Naive thymus-derived CD8-positive, alpha-beta T cell (primary cell): ENCODE data around the gene SMAD5. TPM values are rescaled to one million over a fixed set of nuclear protein-coding genes. Genes with fewer than 3 reads are reported as not detected.

Experiments used
- ATAC-seq, 2 donors: fragments of 150-1000 bp; cut with Tn5 transposase in 1 of 2; sonication (Bioruptor Pico), chemical (Tn5 transposase) in 1 of 2; 1 replicate in 1 of 2; 2 replicates in 1 of 2; pipeline ENCODE4 v1.10.0; 2021; ENCODE audit warnings: mild to moderate bottlenecking in 2 of 2, moderate library complexity in 2 of 2
- POLR2A ChIA-PET: fragments of 350-600 bp; sonication (Branson Sonifier 250); formaldehyde crosslinking; loops from one replicate; lab custom pipeline; 2021; ENCODE audit warnings: antibody characterized with exemption; lab: Charles Lee
- DNase-seq, 10 donors: peaks; one replicate each; pipeline versions ENCODE4 v3.0.0 to v3.0.0-alpha.2; 2020 to 2022
- H3K27ac Mint-ChIP-seq, 10 donors: one replicate each; pipeline ENCODE4 v1.8.0; 2020 to 2022; ENCODE audit warnings: mild to moderate bottlenecking in 10 of 10, mixed read lengths in 10 of 10, moderate library complexity in 4 of 10, inconsistent platforms in 1 of 10
- H3K27me3 Mint-ChIP-seq, 5 donors: one replicate each; pipeline ENCODE4 v1.8.0; 2021 to 2022; ENCODE audit warnings: mixed read lengths in 5 of 5
- H3K36me3 Mint-ChIP-seq, 3 donors: one replicate each; pipeline ENCODE4 v1.8.0; 2020 to 2022; ENCODE audit warnings: mixed read lengths in 3 of 3, mild to moderate bottlenecking in 2 of 3, inconsistent platforms in 1 of 3
- H3K4me1 Mint-ChIP-seq, 4 donors: one replicate each; pipeline ENCODE4 v1.8.0; 2021 to 2022; ENCODE audit warnings: mixed read lengths in 4 of 4
- H3K4me3 Mint-ChIP-seq, 10 donors: one replicate each; pipeline ENCODE4 v1.8.0; 2020 to 2022; ENCODE audit warnings: mild to moderate bottlenecking in 10 of 10, mixed read lengths in 10 of 10, moderate library complexity in 6 of 10, inconsistent platforms in 1 of 10
- H3K9me3 Mint-ChIP-seq, 9 donors: one replicate each; pipeline ENCODE4 v1.8.0; 2020 to 2022; ENCODE audit warnings: mixed read lengths in 9 of 9, mild to moderate bottlenecking in 3 of 9, inconsistent platforms in 1 of 9, moderate library complexity in 1 of 9
- polyA plus RNA-seq, 3 donors: library from polyadenylated mRNA; unstranded; fragments of 300-500 nt; fragmentation: Illumina TruSeq; gene quantifications; one replicate each; pipeline ENCODE4 v1.2.3, GENCODE V29; 2021
- total RNA-seq, 8 experiments: library from RNA in 2 of 8; stranded (reverse) in 2 of 8; gene quantifications; one replicate each; pipeline ENCODE4 v1.2.3 and lab custom pipeline; 2021 to 2026

SMAD5 gene
- total and polyA plus RNA-seq, 5 experiments from 2014 or later = 10.8 to 21.5 (median 17.2) TPM

GRCh38 chr5:136174021-136174659 is 41.5 kb downstream of the SMAD5 start:
- Mint-ChIP-seq H3K27me3 (no peaks in the 10 kb centered on the region), H3K9me3 (no peaks in the 10 kb centered on the region), H3K4me1 (no peaks in the 10 kb centered on the region), H3K27ac (no peak overlapping the region), H3K36me3 (peaks cover 4 to 51% (median 8%) of the 10 kb centered on the region in 3 donors), H3K4me3 (no peak overlapping the region)
- POLR2A ChIA-PET = no interaction called here
- ATAC-seq = no peak
- DNase-seq = no peak

GRCh38 chr5:136182618-136183017 is 50.0 kb downstream of the SMAD5 start:
- Mint-ChIP-seq H3K36me3 (peaks cover 0 to 23% (median 16%) of the 10 kb centered on the region in 3 donors), H3K4me3 (no peak overlapping the region), H3K9me3 (peaks cover 0 to 6% (median 0%) of the 10 kb centered on the region in 9 donors), H3K27me3 (no peaks in the 10 kb centered on the region), H3K4me1 (peaks cover 0 to 2% (median 0%) of the 10 kb centered on the region in 4 donors), H3K27ac (no peak overlapping the region)
- no peak for ATAC-seq
- no peak for DNase-seq
- POLR2A ChIA-PET = no interaction called here

GRCh38 chr5:136185974-136186665 is 53.5 kb downstream of the SMAD5 start:
- peaks cover 0 to 11% (median 0%) of the 10 kb centered on the region in 9 donors for H3K9me3 Mint-ChIP-seq
- no peak for ATAC-seq
- peaks cover 0 to 2% (median 0%) of the 10 kb centered on the region in 4 donors for H3K4me1 Mint-ChIP-seq
- H3K27me3 Mint-ChIP-seq = peaks cover 2 to 7% (median 4%) of the 10 kb centered on the region in 5 donors
- H3K27ac Mint-ChIP-seq = no peak overlapping the region
- DNase-seq = no peak
- peaks cover 0 to 15% (median 7%) of the 10 kb centered on the region in 3 donors for H3K36me3 Mint-ChIP-seq
- no peak overlapping the region for H3K4me3 Mint-ChIP-seq
- POLR2A ChIA-PET = no interaction called here

DNA sequence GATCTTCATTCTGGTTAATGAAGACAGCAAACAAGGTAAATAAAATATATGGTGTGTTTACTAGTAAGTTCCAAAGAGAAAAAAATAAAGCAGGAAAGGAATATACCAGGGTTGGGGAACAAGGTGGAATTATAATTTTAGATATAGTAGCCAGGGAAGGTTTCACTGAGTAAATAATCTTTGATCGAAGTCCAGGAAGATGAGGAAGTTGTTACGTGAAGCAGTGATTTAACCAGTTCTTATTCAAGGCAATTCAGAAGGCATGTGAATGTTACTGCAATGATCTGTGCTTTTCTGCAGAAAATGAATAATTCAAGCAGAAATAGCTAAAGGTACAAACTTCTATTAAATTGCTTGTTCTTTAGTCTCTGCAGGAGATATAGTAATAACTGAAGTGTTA is 54.2 kb downstream of the SMAD5 start:
- peaks cover 0 to 15% (median 7%) of the 10 kb centered on the region in 3 donors for H3K36me3 Mint-ChIP-seq
- no peak overlapping the region for H3K4me3 Mint-ChIP-seq

DNA sequence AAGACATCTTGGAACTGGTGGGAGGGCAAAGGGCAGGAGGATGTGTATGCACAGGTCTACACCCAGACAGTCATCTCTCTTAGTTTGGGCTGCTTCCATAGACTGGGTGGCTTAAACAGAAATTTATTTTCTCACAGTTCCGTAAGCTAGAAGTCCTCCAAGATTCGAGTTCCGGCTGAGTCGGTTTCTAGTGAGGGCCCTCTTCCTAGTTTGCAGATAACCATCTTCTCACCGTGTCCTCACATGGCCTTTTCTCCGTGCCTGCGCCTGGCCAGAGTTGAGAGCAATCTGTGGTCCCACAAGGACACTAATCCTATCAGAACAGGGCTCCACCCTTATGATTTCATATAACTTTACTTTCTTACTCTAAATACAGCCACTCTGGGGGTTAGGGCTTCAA is 56.2 kb downstream of the SMAD5 start:
- no peak for ATAC-seq
- POLR2A ChIA-PET = no interaction called here
- H3K27me3 Mint-ChIP-seq = peaks cover 9 to 24% (median 17%) of the 10 kb centered on the region in 5 donors

More for the DNA sequence above, 54.2 kb downstream of the SMAD5 start:
- Mint-ChIP-seq H3K9me3 (peaks cover 0 to 11% (median 0%) of the 10 kb centered on the region in 9 donors), H3K4me1 (peaks cover 0 to 3% (median 0%) of the 10 kb centered on the region in 4 donors), H3K27ac (peak overlapping the region in 1 of 10 donors; percentile 0), H3K27me3 (peaks cover 8 to 12% (median 11%) of the 10 kb centered on the region in 5 donors)
- ATAC-seq (no peak), DNase-seq (no peak)
- POLR2A ChIA-PET = no interaction called here

DNA sequence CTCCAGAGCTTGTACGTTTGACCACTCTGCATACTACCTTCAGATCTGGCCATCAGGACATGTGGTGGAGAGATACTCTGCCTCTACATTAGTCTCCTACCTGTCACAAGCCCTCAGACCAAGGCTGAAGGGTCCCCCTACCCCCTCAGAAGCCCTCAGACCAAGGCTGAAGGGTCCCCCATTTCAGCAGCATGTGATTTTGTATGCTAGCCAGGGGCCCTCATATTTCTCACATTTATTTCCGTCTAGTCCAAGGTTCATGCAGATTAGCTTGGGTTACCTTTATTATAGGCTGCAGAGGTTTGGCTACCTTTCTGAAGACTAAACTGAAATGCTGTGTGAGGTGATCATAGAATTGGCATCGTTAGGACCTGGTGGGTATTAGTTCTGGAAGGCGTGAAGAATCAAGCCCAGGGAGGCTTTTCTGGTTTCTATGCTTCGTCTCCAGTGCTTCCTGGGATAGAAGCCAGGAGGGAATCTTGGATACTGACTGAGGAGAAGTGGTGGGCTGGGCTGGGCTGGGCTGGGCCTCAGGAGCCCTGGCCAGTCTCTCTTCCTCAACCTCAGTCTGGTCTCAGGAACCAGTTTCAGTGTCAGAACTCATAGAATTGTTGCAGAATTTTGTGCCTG is 57.6 kb downstream of the SMAD5 start:
- H3K4me3 Mint-ChIP-seq = no peak overlapping the region
- DNase-seq = no peak
- POLR2A ChIA-PET = no interaction called here
- H3K9me3 Mint-ChIP-seq = peaks cover 0 to 11% (median 0%) of the 10 kb centered on the region in 9 donors
- peaks cover 0 to 6% (median 2%) of the 10 kb centered on the region in 4 donors for H3K4me1 Mint-ChIP-seq
- ATAC-seq = no peak
- peaks cover 14 to 37% (median 30%) of the 10 kb centered on the region in 5 donors for H3K27me3 Mint-ChIP-seq
- no peak overlapping the region for H3K27ac Mint-ChIP-seq
- H3K36me3 Mint-ChIP-seq = peaks cover 0 to 15% (median 7%) of the 10 kb centered on the region in 3 donors

More for the DNA sequence above, 56.2 kb downstream of the SMAD5 start:
- Mint-ChIP-seq H3K36me3 (peaks cover 0 to 15% (median 7%) of the 10 kb centered on the region in 3 donors), H3K27ac (no peak overlapping the region), H3K9me3 (peaks cover 0 to 11% (median 0%) of the 10 kb centered on the region in 9 donors), H3K4me3 (no peak overlapping the region), H3K4me1 (peaks cover 0 to 6% (median 2%) of the 10 kb centered on the region in 4 donors)
- DNase-seq = no peak

- Mint-ChIP-seq H3K4me3 (no peak overlapping the region), H3K27me3 (peaks cover 15 to 44% (median 35%) of the 10 kb centered on the region in 5 donors), H3K36me3 (peaks cover 0 to 15% (median 7%) of the 10 kb centered on the region in 3 donors), H3K9me3 (peaks cover 0 to 11% (median 0%) of the 10 kb centered on the region in 9 donors), H3K27ac (no peak overlapping the region), H3K4me1 (peaks cover 0 to 6% (median 2%) of the 10 kb centered on the region in 4 donors)
- DNase-seq (no peak), ATAC-seq (no peak)
- POLR2A ChIA-PET = no interaction called here
Observed at GRCh38 chr5:136190904-136191303, 58.3 kb downstream of the SMAD5 start.

DNA sequence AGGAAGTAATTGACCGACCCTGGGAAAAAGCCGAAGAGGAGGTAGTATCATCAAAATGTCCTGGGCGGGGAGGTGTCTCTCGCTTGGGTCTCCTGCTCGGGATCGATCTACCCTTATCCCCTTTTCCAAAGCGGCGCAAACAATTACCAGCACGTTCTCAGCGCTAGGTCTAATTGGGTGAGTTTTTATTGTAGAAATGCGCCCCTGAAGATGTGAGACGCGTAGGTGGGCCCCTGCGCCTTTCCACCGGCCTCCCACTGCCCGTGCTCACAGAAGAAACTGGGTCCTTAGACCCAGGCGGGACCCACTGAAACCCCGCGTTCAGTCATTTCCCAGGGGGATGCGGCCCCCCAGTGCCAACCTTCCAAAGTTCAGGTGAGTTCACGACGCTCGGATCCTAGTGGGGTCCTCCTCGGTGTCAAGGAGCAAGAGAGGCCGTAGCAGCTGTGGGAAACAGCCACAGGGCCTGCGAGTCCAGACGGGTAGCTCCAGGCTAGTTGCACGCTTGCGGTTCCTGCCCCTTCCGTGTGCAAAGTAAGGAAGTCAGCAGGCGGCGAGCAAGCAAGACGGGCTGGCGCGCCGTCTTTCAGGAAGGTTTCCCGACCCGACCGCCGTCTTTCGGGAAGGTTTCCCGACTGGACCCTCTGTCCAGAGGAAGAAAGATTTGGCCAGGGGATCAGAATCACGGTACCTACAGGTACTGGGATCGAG is 58.8 kb downstream of the SMAD5 start:
- Mint-ChIP-seq H3K27ac (no peak overlapping the region), H3K27me3 (peaks cover 15 to 49% (median 40%) of the 10 kb centered on the region in 5 donors), H3K9me3 (peaks cover 0 to 11% (median 0%) of the 10 kb centered on the region in 9 donors), H3K4me3 (no peak overlapping the region), H3K36me3 (peaks cover 0 to 12% (median 4%) of the 10 kb centered on the region in 3 donors), H3K4me1 (peaks cover 0 to 6% (median 2%) of the 10 kb centered on the region in 4 donors)
- DNase-seq (no peak), ATAC-seq (no peak)
- POLR2A ChIA-PET = no interaction called here

DNA sequence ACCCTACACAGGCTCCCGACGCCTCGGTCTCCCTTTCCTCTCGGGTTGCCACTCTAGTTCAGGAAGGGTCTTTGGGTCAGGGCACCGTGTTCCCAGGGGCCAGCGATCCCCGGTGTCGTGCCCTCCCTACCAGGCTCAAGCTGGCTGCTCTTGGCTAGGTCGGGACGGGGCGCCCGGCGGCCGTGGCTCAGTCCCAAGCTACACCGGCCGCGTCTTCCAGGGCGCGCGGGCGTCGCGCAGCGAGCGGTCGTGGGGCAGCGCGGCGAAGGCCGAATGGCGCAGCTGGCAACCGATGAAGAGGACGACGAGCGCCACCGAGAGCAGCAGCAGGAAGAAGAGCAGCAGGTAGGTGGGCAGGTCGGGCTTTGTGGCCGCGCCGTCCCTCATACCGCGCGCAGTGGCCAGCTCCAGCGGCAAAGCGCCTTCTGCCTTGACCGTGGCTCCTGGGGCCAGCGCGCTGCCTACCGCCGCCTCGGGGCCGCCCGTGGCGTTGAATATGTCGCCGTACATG is 59.4 kb downstream of the SMAD5 start:
- H3K36me3 Mint-ChIP-seq = peaks cover 0 to 8% (median 0%) of the 10 kb centered on the region in 3 donors
- POLR2A ChIA-PET = no interaction called here
- peaks cover 15 to 54% (median 45%) of the 10 kb centered on the region in 5 donors for H3K27me3 Mint-ChIP-seq
- peaks cover 0 to 11% (median 0%) of the 10 kb centered on the region in 9 donors for H3K9me3 Mint-ChIP-seq
- H3K4me1 Mint-ChIP-seq = peaks cover 0 to 6% (median 2%) of the 10 kb centered on the region in 4 donors
- no peak for DNase-seq
- no peak for ATAC-seq
- H3K4me3 Mint-ChIP-seq = no peak overlapping the region
- H3K27ac Mint-ChIP-seq = no peak overlapping the region

GRCh38 chr5:136192526-136193321 is 60.1 kb downstream of the SMAD5 start, which contains the start of gene SMIM32:
Gene SMIM32, minus strand, starts transcription at chr5:136193162. Its CDS starts 638 bp downstream, at chr5:136192524.
- ATAC-seq = no peak

DNA sequence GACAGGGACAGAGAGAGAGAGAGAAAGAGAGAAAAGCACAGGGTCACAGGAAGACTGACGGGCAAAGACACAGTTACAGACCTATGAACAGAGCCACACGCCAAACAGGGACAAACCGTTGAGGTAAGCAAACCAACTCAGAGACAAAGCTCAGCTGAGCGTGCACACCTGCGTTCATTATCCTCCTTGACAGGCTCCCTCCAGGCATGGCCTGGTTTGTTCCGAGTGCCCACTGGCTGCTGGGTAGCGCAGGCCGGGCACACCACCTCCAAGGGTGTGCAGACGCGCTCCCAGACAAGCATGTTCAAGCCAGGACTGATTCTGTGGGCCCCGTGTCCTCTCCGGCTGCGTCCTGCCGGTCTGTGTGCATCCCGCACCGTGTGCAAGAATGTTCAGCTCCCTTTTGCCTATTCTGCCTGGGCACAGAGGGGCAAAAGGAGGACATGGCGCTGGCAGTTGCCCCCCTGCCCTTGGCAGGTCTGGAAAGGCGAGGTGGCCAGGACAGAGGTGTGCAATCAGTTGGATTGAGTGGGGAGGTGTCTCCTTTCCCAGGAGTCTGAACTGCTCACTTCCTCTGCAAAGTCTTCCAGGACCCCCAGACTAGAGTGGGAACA is 60.8 kb downstream of the SMAD5 start:
- POLR2A ChIA-PET = no interaction called here
- Mint-ChIP-seq H3K9me3 (peaks cover 0 to 2% (median 0%) of the 10 kb centered on the region in 9 donors), H3K4me3 (peak overlapping the region in 1 of 10 donors; percentile 9), H3K36me3 (peaks cover 0 to 2% (median 0%) of the 10 kb centered on the region in 3 donors), H3K4me1 (peaks cover 0 to 6% (median under 1%) of the 10 kb centered on the region in 4 donors), H3K27ac (no peak overlapping the region), H3K27me3 (peaks cover 15 to 58% (median 53%) of the 10 kb centered on the region in 5 donors)
- no peak for ATAC-seq
- DNase-seq = no peak

More at GRCh38 chr5:136192526-136193321, 60.1 kb downstream of the SMAD5 start, which contains the start of gene SMIM32:
- H3K4me3 Mint-ChIP-seq = peak within 1 kb of the TSS in 1 of 10 donors; percentile 9
- H3K27me3 Mint-ChIP-seq = peaks cover 15 to 56% (median 51%) of the 10 kb centered on the region in 5 donors
- peaks cover 0 to 4% (median 0%) of the 10 kb centered on the region in 9 donors for H3K9me3 Mint-ChIP-seq
- H3K36me3 Mint-ChIP-seq = peaks cover 0 to 6% (median 0%) of the 10 kb centered on the region in 3 donors
- no peak for DNase-seq
- POLR2A ChIA-PET = no interaction called here
- H3K4me1 Mint-ChIP-seq = peaks cover 0 to 6% (median under 1%) of the 10 kb centered on the region in 4 donors
- H3K27ac Mint-ChIP-seq = no peak within 1 kb of the TSS
